GM08714 (cell line): Measurements from ENCODE around the gene EGFR.

Experiments used
- H3K4me3 ChIP-seq: fragments of 200-500 bp; sonication (Bioruptor generic); 2 replicates; pipeline ENCODE4 v1.5.1; 2014; ENCODE audit warnings: mild to moderate bottlenecking, low read length, inconsistent platforms
- ZNF274 ChIP-seq: IDR thresholded peaks from 2 replicates; pipeline ENCODE4 v1.6.1; 2012; ENCODE audit warnings: mild to moderate bottlenecking, low read depth, low read length

Gene EGFR

DNA sequence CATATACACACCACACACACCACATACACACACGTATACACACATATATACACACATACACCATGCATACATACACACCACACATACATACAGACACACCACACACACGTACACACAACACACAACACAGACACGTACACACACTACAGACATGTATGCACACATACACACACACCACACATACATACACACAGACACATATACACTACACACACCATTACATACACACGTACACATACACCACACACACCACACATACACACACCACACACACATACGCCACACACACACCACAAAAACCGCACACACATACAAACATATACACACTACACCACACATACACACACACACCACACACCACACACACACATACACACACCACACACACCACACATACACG is 184.5 kb downstream of the EGFR start:
- no peak overlapping the region for H3K4me3 ChIP-seq
- no peak for TF ChIP-seq ZNF274

DNA sequence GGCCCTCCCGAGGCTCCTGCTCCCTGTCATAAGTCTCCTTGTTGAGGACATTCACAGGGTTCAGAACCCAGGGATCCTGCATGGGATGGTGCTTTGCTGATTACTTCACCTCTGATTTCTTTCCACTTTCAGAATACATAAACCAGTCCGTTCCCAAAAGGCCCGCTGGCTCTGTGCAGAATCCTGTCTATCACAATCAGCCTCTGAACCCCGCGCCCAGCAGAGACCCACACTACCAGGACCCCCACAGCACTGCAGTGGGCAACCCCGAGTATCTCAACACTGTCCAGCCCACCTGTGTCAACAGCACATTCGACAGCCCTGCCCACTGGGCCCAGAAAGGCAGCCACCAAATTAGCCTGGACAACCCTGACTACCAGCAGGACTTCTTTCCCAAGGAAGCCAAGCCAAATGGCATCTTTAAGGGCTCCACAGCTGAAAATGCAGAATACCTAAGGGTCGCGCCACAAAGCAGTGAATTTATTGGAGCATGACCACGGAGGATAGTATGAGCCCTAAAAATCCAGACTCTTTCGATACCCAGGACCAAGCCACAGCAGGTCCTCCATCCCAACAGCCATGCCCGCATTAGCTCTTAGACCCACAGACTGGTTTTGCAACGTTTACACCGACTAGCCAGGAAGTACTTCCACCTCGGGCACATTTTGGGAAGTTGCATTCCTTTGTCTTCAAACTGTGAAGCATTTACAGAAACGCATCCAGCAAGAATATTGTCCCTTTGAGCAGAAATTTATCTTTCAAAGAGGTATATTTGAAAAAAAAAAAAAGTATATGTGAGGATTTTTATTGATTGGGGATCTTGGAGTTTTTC is 186.5 kb downstream of the EGFR start:
- no peak overlapping the region for H3K4me3 ChIP-seq
- no peak for TF ChIP-seq ZNF274

GRCh38 chr7:55206235-55207029 is 187.6 kb downstream of the EGFR start:
- TF ChIP-seq ZNF274, result no peak

DNA sequence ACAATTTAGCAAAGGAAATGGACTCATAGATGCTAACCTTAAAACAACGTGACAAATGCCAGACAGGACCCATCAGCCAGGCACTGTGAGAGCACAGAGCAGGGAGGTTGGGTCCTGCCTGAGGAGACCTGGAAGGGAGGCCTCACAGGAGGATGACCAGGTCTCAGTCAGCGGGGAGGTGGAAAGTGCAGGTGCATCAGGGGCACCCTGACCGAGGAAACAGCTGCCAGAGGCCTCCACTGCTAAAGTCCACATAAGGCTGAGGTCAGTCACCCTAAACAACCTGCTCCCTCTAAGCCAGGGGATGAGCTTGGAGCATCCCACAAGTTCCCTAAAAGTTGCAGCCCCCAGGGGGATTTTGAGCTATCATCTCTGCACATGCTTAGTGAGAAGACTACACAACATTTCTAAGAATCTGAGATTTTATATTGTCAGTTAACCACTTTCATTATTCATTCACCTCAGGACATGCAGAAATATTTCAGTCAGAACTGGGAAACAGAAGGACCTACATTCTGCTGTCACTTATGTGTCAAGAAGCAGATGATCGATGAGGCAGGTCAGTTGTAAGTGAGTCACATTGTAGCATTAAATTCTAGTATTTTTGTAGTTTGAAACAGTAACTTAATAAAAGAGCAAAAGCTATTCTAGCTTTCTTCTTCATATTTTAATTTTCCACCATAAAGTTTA is 188.8 kb downstream of the EGFR start:
- no peak overlapping the region for H3K4me3 ChIP-seq
- TF ChIP-seq ZNF274, result no peak

More at GRCh38 chr7:55206235-55207029, 187.6 kb downstream of the EGFR start:
- no peak overlapping the region for H3K4me3 ChIP-seq

DNA sequence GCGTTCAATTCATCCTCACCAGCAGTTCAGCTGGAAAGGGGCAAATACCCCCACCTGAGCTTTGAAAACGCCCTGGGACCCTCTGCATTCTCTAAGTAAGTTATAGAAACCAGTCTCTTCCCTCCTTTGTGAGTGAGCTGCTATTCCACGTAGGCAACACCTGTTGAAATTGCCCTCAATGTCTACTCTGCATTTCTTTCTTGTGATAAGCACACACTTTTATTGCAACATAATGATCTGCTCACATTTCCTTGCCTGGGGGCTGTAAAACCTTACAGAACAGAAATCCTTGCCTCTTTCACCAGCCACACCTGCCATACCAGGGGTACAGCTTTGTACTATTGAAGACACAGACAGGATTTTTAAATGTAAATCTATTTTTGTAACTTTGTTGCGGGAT is 190.5 kb downstream of the EGFR start:
- no peak overlapping the region for H3K4me3 ChIP-seq

GRCh38 chr7:55210176-55210575 is 191.4 kb downstream of the EGFR start:
- no peak for TF ChIP-seq ZNF274
- H3K4me3 ChIP-seq, result no peak overlapping the region

More for the DNA sequence above, 190.5 kb downstream of the EGFR start:
- no peak for TF ChIP-seq ZNF274

DNA sequence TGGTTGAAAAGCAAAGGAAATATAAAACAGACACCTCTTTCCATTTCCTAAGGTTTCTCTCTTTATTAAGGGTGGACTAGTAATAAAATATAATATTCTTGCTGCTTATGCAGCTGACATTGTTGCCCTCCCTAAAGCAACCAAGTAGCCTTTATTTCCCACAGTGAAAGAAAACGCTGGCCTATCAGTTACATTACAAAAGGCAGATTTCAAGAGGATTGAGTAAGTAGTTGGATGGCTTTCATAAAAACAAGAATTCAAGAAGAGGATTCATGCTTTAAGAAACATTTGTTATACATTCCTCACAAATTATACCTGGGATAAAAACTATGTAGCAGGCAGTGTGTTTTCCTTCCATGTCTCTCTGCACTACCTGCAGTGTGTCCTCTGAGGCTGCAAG is 191.9 kb downstream of the EGFR start:
- H3K4me3 ChIP-seq, result no peak overlapping the region

DNA sequence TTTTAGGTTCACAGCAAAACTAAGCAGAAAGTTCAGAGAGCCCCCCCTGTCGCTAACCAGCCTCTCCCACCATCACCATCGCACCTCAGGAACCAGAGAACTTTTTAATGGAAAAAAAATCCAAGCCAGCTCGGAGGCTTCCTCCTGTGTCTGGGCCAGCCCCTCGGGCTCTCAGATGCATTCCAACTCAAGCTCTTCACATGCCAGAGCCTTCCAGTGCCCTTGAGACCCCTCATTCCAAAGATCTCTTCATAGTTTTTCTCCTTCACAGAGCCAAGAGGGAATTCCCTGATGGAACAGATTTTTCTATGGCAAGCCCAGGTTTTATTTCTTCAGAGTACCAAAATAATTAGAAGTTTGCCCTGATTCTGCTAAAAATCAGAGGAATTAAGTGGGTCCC is 192.9 kb downstream of the EGFR start:
- H3K4me3 ChIP-seq, result no peak overlapping the region
- no peak for TF ChIP-seq ZNF274

More for the DNA sequence above, 191.9 kb downstream of the EGFR start:
- no peak for TF ChIP-seq ZNF274

DNA sequence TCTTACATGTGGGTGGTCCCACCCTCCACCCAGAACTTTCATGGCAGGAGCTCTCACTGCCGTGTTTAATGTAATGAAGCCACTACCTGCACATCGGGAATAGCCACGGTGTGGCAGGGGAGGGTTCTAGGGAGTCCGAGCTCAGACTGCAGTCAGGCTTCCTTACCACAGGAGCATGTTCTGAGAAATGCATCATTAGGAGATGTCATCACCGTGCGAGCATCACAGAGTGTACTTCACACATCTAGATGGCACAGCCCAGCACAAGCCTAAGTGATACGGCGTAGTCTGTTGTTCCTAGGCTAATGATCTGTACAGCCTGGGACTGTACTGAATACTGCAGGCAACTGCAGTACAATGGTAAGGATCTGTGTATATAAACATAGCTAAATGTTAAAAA is 193.4 kb downstream of the EGFR start:
- no peak for TF ChIP-seq ZNF274
- no peak overlapping the region for H3K4me3 ChIP-seq

- no peak overlapping the region for H3K4me3 ChIP-seq
- TF ChIP-seq ZNF274, result no peak
These were observed 194.0 kb downstream of the EGFR start for GRCh38 chr7:55212838-55213237.

DNA sequence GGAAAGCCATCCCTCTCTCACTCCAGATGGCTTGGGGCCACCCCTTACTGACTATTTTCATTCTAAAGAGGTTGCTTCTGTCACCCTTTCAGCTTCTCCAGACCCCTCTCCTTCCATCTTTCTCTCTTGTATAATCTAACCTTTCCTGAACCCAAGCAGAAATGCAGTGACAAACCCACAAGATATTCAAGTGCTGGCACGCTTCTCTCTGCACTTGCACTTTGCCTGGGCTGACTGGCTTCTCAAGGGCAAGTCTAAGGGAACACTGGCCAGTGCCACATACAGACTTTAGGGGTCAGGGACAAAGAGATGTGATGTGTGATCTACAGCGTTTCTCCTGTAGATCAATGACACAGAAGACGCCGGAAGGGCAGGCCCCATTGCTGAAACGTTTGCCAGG is 195.9 kb downstream of the EGFR start:
- TF ChIP-seq ZNF274, result no peak
- no peak overlapping the region for H3K4me3 ChIP-seq

DNA sequence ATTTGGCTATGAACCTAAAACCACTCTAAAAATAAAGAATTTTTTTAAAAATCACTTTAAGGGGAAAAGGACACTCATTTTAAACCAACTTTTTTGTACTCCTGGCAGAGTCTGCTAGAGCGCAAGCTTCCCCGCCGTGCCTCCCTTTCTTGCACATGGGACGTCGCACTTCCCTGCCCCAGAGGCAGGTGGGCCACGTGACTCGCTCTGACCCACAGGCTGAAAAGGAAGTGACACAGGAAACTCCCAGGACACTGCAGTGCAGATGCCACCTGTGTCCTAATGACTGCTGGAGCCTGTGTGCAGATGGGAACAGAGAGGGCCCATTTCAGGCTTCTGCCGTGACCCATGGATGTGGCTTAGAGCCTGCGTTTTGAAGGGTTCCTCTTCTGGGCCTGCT is 204.2 kb downstream of the EGFR start:
- TF ChIP-seq ZNF274, result no peak
- no peak overlapping the region for H3K4me3 ChIP-seq

DNA sequence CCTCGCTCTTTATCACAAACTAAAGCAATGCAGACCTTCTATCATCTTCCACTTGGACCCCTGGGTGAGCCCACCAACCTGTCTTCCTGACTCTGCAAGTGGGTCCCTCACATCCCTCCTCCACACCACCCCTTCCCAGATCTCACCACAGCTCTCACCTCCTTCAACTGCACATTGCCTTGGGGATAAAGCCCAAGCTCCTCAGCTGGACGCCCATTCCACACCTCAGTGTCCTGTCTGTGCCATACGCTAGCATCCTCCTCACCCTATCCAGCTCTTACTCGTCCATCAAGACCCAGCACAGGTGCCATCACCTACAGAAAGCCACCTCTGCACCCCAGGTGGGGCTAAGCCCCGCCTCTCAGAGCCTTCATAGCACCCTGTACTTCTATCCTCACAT is 205.3 kb downstream of the EGFR start:
- no peak overlapping the region for H3K4me3 ChIP-seq

DNA sequence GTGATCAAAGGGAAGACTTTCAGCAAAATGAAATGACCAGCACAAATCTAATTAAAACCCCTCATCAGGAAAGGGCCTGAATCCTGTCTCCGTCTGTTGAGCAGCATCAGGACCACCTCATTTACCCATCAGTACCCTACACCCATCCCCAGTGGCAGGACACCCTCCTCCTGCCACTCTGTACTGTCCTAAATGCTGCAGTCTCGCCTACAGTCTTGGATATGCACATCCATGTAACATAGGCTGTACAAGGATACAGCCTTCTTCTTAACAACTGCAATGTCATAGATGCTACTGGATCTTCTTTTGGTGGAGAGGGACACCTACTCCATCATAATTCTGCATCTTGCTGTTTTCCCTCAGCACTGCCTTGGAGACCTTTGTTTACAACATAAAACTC is 206.0 kb downstream of the EGFR start:
- H3K4me3 ChIP-seq, result no peak overlapping the region
- no peak for TF ChIP-seq ZNF274

More for the DNA sequence above, 205.3 kb downstream of the EGFR start:
- TF ChIP-seq ZNF274, result no peak

DNA sequence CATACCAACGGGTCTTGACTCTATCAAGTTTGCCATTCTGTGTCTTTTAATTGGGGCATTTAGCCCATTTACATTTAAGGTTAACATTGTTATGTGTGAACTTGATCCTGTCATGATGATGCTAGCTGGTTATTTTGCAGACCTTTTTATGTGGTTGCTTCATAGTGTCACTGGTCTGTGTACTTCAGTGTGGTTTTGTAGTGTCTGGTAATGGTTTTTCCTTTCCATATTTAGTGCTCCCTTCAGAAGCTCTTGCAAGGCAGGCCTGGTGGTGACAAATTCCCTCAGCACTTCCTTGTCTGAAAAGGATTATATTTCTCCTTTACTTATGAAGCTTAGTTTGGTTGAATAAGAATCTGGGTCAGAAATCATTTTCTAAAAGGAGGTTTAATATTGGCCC is 211.2 kb downstream of the EGFR start:
- H3K4me3 ChIP-seq, result no peak overlapping the region
- no peak for TF ChIP-seq ZNF274
